SK-N-SH (cell line): ENCODE results near the gene FBXO39.

Source experiments
- CTCF ChIP-seq: fragments of 200-600 bp; sonication (generic); IDR thresholded peaks from 2 replicates; pipeline ENCODE4 v1.6.1; 2017; ENCODE audit warnings: antibody characterized with exemption, mild to moderate bottlenecking, moderate library complexity
- GABPA ChIP-seq: IDR thresholded peaks from 2 replicates; pipeline ENCODE4 v1.4.0; 2012; ENCODE audit warnings: low read depth, mild to moderate bottlenecking
- NRF1 ChIP-seq: IDR thresholded peaks from 2 replicates; pipeline ENCODE4 v1.6.1; 2012; ENCODE audit warnings: low read depth, mild to moderate bottlenecking, low read length
- RCOR1 ChIP-seq: fragments of 150-350 bp; IDR thresholded peaks from 2 replicates; pipeline ENCODE4 v1.6.1; 2017; ENCODE audit warnings: antibody characterized with exemption, low read length
- REST ChIP-seq: IDR thresholded peaks from 2 replicates; pipeline ENCODE4 v1.6.1; 2012; ENCODE audit warnings: mild to moderate bottlenecking, low read depth, low read length, moderate library complexity
- SMC3 ChIP-seq: IDR thresholded peaks from 2 replicates; pipeline ENCODE4 v1.6.1; 2012; ENCODE audit warnings: low read depth, low read length, improper control_type of control experiment
- TCF12 ChIP-seq: IDR thresholded peaks from 2 replicates; pipeline ENCODE4 v1.4.0; 2012
- YY1 ChIP-seq: IDR thresholded peaks from 2 replicates; pipeline ENCODE4 v1.4.0; 2012; ENCODE audit warnings: low read depth, mild to moderate bottlenecking

DNA sequence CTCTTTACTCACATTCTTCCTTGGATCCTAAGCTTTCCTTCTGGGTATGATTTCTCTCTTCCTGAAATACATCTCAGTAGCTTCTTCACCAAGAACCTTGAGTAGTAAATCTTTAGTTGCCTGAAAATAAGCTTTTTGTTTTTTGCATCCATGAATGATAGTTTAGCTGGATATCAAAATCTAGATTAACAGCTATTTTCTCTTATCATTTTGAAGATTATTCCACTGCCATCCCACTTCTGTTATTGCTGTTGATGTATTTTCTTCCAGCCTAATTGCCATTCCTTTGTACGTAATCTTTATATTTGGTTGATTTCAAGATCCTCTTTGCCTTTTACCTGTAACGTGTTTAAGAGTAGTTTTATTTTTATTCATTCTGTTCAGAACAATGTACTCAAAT, 7.6 kb upstream of the FBXO39 start:
- TF ChIP-seq CTCF (no peak), RCOR1 (no peak), SMC3 (no peak), REST (no peak), GABPA (no peak), YY1 (no peak), TCF12 (no peak), NRF1 (no peak)
